IMR-90 (cell line): ENCODE measurements around the gene GUCY2D.

Experiments used
- CEBPB ChIP-seq: IDR thresholded peaks from 2 replicates; pipeline ENCODE4 v1.6.1; 2012; ENCODE audit warnings: low read depth, low read length, improper control_type of control experiment
- CTCF ChIP-seq: conservative IDR thresholded peaks from 2 replicates; pipeline ENCODE4 v1.5.1; 2012; ENCODE audit warnings: mild to moderate bottlenecking, low read depth, low read length, improper control_type of control experiment
- ELK1 ChIP-seq: fragments of 150-350 bp; IDR thresholded peaks from 2 replicates; pipeline ENCODE4 v1.6.1; 2016; ENCODE audit warnings: low read depth, mild to moderate bottlenecking, low read length, moderate library complexity, borderline replicate concordance
- FOS ChIP-seq: fragments of 150-350 bp; IDR thresholded peaks from 2 replicates; pipeline ENCODE4 v1.6.1; 2016; ENCODE audit warnings: low read depth, low read length
- MAFK ChIP-seq: IDR thresholded peaks from 2 replicates; pipeline ENCODE4 v1.6.1; 2012; ENCODE audit warnings: low read depth, low read length, improper control_type of control experiment
- MXI1 ChIP-seq: IDR thresholded peaks from 2 replicates; pipeline ENCODE4 v1.6.1; 2012; ENCODE audit warnings: low read depth, mild to moderate bottlenecking, low read length, moderate library complexity, borderline replicate concordance
- NFE2L2 ChIP-seq: fragments of 150-350 bp; IDR thresholded peaks from 2 replicates; pipeline ENCODE4 v1.6.1; 2016; ENCODE audit warnings: low read depth, mild to moderate bottlenecking, low read length
- POLR2A ChIP-seq: IDR thresholded peaks from 2 replicates; pipeline ENCODE4 v1.6.1; 2012; ENCODE audit warnings: mild to moderate bottlenecking, low read depth, low read length
- RAD21 ChIP-seq: IDR thresholded peaks from 2 replicates; pipeline ENCODE4 v1.6.1; 2012; ENCODE audit warnings: low read length, improper control_type of control experiment
- RFX5 ChIP-seq: IDR thresholded peaks from 2 replicates; pipeline ENCODE4 v1.8.0; 2012; ENCODE audit warnings: low read depth, mild to moderate bottlenecking, low read length, moderate library complexity
- TF ChIP-seq, protein P1 (sequence below): fragments of 150-350 bp; IDR thresholded peaks from 2 replicates; pipeline ENCODE4 v1.6.1; 2017; ENCODE audit warnings: mild to moderate bottlenecking, antibody characterized with exemption, low read length, low read depth

DNA sequence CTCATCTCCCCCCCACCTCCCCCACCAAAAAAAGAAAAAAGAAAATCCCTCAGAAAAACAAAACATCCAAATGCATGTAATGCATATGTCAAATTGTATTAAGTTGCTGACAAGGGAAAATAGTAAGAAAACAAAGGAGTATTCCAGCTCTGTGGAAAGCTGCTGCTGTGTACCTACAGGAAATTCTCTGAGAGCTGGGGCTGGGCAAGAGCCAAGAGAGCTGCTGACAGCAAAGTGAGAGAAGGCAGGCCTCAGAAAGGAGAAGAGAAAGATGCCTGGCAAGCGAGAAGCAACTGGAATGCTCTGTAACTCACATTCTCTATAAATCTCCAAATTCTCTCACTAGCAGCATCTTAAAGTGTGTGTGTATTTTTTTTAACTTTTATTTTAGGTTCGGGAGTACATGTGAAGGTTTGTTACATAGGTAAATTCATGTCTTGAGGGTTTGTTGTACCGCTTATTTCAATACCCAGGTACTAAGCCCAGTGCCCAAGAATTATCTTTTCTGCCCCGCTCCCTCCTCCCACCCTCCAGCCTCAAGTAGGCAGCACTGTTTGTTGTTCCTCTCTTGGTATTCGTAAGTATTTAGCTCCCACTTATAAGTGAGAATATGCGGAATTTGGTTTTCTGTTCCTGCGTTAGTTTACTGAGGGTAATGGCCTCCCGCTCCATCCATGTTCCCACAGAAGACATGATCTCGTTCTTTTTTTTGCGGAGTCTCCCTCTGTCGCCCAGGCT is 46.0 kb upstream of the GUCY2D start:
- TF ChIP-seq CTCF: no peak
- TF ChIP-seq POLR2A: no peak
- no peak for TF ChIP-seq ELK1
- TF ChIP-seq FOS: no peak
- peak; percentile 30; the same call in 1 of the 2 replicates for TF ChIP-seq MAFK
- TF ChIP-seq, protein P1, sequence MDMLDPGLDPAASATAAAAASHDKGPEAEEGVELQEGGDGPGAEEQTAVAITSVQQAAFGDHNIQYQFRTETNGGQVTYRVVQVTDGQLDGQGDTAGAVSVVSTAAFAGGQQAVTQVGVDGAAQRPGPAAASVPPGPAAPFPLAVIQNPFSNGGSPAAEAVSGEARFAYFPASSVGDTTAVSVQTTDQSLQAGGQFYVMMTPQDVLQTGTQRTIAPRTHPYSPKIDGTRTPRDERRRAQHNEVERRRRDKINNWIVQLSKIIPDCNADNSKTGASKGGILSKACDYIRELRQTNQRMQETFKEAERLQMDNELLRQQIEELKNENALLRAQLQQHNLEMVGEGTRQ: no peak
- no peak for TF ChIP-seq CEBPB
- no peak for TF ChIP-seq MXI1
- no peak for TF ChIP-seq NFE2L2
- no peak for TF ChIP-seq RFX5
- no peak for TF ChIP-seq RAD21
